NCI-H146 treated with DMSO at 0.1 percent for 48 hours (cell line): ENCODE results near the gene CORIN.
"Not testable (repeated sequence)": the region's sequence is repeated elsewhere in the genome, so short reads cannot be mapped to it uniquely, and the experiment has no call there.

Experiments used
- DNase-seq: peaks from one replicate; lab custom pipeline; 2025; ENCODE audit not compliant: unreplicated experiment; lab: John Stamatoyannopoulos, UW

The CORIN gene

GRCh38 chr4:47776353-47776752 lies 61.5 kb downstream of the CORIN start:
- no peak for DNase-seq

- no peak for DNase-seq
Measured at GRCh38 chr4:47774079-47774478, 63.8 kb downstream of the CORIN start.

GRCh38 chr4:47771020-47771419 lies 66.8 kb downstream of the CORIN start:
- no peak for DNase-seq

DNA sequence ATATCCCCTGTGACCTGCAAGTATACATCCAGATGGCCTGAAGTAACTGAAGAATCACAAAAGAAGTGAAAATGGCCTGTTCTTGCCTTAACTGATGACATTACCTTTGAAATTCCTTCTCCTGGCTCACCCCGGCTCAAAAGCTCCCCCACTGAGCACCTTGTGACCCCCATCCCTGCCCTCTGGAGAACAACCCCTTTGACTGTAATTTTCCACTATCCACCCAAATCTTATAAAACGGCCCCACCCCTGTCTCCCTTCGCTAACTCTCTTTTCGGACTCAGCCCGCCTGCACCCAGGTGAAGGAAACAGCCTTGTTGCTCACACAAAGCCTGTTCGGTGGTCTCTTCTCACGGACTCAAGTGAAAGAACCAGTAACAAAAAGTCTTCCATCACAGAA lies 69.9 kb downstream of the CORIN start:
- DNase-seq, result not testable (repeated sequence)

GRCh38 chr4:47763279-47763678 lies 74.6 kb downstream of the CORIN start:
- DNase-seq, result no peak

DNA sequence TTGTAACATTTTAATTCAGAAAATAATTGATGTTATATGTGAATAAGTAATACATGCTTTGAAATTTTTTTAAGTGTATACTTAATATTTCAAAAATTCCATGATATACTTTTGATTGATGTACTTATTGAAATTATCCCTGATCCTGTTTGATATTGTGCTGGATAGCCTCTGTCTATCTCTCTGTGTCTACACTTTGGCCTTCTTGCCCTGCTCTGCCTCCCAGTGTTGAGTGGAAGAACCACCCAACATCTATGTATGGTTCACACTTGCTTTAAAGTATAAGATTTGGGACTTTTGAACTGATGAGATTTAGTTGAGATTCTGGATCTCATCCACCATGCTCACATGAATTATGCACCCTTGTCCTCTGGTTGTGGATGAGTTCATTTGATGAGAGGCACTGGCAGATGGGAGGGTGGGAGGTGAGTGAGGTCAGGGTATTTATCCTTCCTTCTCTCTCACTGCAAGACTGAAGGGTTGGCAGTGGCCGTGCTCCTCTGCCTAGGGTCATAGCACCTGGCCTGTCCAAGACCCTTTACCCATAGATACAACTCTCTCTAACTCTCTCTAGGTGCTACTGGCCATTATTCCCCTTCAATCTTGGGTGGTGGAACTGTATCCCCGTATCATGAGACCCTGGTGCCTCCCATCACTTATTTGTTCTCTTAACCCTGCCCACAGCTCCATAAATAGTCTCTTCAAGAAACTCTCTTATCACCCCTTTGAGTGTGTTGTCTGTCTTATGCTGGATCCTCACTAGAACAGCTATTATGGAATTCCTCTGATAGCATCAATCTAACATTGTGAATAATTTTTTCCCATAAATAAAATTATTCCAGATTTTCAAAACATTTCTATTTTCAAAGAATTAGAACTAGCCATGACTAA lies 75.2 kb downstream of the CORIN start:
- DNase-seq, result no peak

DNA sequence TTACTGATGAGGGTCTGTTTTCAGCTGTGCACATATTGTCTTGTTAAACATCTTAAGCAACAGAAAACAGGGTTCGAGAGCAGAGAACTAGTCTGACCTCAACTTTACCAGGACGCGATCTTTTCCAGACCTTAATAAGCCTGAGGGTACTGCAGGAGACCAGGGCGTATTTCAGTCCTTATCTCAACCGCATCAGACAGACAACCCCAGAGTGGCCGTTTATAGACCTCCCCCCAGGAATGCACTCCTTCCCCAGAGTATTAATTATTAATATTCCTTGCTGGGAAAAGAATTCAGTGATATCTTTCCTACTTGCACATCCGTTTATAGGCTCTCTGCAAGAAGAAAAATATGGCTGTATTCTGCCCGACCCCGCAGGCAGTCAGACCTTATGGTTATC lies 84.6 kb downstream of the CORIN start:
- not testable (repeated sequence) for DNase-seq

DNA sequence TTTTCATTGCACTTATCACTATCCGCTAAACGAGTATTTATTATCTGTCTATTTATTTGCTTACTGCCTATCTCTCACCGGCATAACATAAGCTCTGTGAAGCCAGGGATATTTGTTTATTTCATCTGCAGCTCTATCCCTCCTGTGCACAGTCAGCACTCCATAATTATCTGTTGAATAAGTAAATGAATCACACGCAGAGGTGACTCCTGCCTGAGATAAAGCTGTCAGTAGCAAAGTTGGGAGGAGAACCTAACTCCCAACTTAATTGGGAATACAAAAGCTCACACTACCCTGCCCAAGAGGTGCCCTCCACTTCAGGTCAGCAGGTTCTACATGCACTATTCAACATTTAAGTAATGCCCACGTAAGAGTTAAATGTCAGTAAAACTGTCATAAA lies 85.7 kb downstream of the CORIN start:
- no peak for DNase-seq

DNA sequence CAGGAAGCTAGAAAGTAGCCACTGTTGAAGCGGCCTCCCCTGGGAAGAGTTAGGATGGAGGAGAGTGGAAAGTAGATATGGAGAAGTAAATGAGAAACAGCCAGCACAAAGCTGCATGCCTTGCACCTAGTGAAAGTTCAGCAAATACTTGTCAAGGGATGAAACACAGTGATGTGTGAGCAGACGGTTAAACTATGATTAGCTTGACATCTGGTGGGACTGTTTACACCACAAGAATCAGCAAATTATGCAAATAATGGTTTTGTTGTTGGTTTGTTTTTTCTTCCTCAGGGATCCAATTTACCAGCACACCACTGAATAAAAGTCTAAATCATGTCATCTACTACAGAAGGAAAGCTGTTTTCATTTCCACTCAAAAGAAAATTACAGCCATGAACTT lies 87.1 kb downstream of the CORIN start:
- DNase-seq, result no peak

- no peak for DNase-seq
Measured at GRCh38 chr4:47749858-47750257, 88.0 kb downstream of the CORIN start.

DNA sequence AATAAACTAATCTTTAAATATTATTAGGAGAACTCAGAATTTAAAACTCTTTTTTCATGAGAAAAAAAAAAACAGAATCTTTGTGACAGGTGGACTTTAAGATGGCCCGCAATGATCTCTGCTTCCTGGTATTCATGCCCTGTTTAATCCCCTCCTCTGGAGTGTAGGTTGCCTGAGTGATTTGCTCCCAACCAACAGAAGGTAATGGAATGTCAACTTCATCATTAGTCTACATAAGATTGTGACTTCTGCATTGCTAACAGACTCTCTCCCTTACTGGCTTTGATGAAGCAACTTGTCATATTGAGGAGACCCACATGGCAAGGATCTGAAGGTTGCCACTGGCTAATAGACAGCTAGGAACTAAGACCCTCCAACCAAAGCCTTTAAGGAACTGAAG lies 88.8 kb downstream of the CORIN start:
- DNase-seq, result no peak

- DNase-seq, result no peak
Measured at GRCh38 chr4:47747846-47748494, 89.9 kb downstream of the CORIN start.

GRCh38 chr4:47747211-47747610 lies 90.7 kb downstream of the CORIN start:
- no peak for DNase-seq

DNA sequence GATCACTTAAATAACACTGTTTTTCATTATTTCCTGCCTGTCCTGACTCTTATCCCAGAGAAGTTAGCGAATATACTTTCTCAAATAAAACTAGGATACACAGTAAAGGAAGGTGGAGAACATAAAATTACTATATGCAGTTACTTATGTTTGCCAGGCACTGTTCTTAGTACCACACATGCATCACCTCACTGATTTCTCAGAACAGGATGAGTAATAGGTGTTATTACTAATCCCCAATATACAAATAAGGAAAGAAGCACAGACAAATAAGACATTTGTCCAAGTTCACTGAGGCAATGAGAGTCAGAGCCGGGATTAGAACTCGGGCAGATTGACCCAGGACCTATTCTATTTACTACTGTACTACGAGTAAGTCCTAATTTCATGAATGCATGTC lies 91.7 kb downstream of the CORIN start:
- DNase-seq, result no peak

DNA sequence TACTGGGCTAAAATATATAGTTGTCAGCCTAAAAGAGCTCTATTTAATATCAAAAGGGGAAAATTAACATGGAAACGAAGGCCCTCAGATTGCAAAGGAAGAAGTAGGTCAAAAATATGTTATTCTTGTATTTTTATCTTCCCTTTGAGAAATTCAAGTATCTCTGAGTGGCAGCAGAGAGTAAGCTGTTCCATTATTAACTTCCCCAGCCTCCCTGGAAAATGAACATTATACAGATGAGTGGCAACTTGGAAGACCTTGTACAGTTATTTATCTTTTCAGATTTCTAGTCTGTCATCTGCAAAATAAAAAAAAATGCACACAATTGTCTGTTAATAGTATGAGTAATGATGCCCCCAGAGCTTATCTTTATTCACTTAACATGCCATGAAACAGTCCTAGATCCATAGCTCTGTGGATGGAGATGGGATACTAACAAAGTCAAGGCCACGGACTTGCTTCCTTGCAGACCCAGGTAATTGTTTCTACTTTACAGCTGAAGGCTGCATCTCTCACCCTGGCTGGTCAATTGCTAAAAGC lies 93.0 kb downstream of the CORIN start:
- no peak for DNase-seq

DNA sequence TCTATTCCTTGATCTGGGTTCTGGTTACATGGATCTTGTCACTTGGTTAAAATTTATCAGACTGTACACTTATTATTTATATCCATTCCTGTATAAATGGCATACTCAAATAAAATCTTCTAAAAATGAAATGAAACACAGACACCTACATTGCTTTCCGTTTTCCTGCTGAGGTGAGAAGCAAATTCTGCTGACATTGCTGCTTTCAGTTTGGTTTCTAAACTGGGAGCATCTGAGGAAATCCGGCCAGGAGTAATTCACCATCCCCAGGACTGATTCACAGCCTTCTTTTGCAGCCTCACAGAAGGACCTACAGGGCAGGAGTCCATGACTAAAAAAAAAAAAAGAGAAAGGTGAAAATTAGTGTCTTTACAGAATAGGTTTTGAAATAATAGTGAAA lies 93.6 kb downstream of the CORIN start:
- DNase-seq, result no peak

DNA sequence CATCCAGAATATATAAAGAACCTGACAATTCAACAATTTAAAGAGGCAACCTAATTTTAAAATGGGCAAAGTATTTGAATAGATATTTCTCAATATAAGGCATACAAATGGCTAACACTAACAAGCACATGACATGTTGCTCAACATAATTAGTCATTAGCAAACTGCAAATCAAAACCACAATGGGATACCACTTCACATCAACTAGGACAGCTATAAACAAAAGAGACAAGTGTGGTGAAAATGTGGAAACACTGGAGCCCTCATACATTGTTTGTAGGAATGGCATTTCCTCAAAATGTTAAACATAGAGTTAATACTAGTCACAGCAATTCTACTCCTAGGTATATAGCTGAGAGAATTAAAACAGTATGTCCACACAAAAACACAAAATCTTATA lies 96.7 kb downstream of the CORIN start:
- DNase-seq, result no peak

DNA sequence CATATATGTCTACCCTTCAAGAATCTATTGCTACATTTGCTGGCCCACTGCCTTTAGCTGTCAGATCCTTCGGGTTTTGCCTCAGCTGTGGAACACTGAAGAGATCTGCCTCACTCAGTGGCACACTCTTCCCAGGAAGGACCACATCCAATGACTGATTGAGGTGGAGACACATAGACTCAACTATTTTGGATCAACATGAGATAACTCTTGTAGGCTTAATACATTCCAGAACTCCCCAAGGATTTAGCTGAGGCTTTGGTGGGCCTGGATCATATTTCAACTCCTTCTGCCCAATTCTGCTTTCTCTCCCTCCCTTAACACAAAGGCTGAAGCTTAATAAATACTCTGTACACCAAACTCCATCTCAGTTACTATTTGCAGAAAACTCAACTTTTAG lies 100.5 kb downstream of the CORIN start:
- DNase-seq, result no peak

GRCh38 chr4:47736555-47736954 lies 101.3 kb downstream of the CORIN start:
- DNase-seq, result no peak

- DNase-seq, result no peak
Measured at GRCh38 chr4:47736146-47736545, 101.7 kb downstream of the CORIN start.

GRCh38 chr4:47733302-47734175 lies 104.3 kb downstream of the CORIN start:
- no peak for DNase-seq
